Measurements from ENCODE around the gene QKI.

Gene QKI

DNA sequence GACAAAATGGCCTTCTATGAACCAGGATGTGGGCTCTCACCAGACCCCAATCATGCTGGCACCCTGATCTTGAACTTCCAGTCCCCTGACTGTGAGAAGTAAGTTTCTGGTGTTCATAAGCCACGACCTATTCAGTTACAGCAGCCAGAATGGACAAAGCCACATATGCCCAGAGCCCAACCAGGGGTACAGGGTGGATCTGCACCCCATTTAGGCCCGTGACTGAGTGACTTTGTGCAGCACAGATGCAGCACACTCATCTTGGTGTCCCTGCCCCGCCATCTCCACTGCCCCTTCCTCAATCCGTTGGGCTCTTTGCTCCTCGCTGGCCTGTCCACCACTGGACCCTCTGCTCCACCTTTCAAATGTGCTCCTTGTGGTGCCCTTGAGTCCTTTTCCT is 205.6 kb downstream of the QKI start:
- no peak for DNase-seq

DNA sequence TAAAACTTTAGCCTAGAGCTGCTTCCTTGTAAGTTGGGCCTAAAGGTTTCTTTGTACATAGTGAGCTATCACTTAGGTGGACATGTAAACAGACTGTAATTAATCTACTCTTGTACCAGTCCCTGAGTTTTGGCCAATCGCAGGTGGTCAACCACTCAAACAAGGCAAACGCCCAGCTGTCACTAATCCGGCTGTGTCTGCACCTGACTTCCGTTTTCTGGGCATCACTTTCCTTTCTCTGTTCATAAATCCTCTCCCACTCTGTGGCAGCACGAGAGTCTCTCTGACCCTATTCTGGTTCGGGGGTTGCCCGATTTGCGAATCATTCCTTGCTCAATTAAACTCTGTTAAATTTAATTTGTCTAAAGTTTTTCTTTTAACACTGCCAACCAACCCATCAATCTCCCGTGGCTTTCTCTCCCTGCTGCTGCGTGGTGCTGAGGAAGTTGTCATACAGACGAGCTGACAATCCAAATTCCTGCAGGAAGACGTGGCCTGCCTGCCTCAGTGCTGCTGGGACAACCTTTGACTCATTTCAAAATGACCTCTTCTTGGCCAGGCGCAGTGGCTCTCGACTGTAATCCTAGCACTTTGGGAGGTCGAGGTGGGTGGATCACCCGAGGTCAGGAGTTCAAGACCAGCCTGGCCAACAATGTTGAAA is 206.3 kb downstream of the QKI start:
- no peak for DNase-seq

DNA sequence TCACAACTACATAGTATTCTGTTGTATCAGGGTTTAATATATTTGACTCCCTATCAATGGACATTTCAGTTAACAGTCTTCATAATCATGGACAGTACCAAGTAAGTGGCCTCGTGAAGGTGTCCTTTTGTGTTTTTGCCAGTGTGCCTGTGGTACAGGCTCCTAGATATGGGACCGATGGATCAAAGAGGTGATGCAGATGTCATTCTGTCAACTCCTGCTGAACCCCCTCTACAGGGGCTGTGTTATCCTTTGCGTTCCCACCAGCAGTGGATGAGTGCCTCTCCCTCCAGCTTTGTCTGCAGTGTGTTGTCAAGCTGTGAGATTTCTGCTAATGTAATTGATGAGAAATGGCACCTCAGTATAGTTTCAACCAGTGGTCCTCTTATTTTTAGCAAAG is 210.7 kb downstream of the QKI start:
- no peak for DNase-seq

DNA sequence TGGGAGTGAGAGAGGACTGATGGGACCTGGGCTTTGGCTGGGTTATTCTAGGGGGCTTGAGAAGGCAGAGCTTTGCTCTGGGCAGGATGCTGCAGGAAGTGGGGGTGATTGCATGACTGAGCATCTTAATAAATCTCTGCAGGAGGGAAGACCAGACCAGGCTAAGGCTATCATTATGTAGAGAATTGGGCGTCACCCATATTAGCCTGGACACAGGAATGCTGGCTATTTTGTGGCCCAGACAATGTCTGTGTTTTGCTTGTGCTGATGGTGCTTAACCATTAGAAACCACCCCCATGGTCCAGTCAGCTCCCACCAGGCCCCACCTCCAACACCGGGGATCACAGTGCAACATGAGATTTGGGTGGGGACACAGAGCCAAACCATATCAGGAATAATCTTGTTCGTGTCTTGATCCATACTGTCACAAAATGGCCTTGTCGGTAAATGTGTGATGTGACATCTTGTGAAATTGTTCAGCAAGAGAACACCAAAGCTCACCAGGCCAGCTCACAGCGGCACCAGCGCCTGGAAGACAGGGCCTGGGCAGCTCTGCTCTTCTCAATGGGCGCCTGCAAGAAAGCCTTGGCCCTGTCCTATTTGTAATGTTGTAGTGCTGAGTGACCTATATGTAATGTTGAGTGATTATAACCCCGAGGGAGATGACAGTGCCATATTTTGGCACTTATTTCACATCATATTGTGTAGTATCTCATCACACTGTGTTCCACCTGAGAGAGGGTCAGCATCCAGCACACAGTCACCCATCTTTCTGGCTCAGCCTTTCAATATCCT is 211.8 kb downstream of the QKI start:
- DNase-seq: peak; percentile 82

DNA sequence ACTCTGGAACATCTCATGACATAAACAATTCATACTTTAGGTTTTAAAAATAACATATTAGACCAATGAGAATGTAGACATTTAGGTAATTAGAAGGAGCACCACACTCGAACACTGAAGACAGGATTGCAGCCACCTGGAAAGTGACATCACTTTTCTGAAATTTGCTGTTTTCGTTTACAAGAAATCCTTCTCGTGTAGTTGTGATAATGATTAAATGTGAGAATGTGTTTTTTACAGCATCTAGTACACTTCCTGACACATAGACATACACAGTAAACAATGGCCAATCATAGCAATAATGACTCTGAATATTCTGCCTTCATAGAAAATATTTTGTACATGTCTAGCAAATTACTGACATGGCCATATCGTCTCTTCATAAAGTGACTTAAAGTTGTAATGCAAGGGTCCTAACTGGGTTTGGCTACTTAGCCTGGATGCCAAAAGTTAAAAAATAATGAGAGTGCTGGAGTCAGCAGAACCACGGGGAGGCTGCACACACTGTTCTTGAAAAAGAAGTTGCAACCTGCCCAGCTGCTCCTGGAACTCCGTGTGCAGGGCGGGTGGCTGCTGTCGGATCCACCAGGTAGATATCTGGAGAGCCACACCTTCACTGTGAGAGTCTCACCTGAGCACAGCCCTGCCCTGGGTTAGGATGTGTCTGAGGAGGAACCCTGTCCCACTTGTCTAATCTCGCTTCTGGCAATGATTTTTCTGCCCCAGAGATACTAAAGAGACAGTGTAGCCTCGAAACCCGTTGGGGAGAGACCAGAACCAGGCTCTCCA is 212.9 kb downstream of the QKI start:
- no peak for DNase-seq

Data from fibroblast of skin of scalp (primary cell).